BLaER1 (cell line): ENCODE data around the gene NMNAT3.

Source experiments
- H3K27ac ChIP-seq: shearing (Covaris generic); formaldehyde crosslinking; 2 replicates; pipeline ENCODE4 v1.8.1; 2022
- H3K27me3 ChIP-seq: shearing (Covaris generic); formaldehyde crosslinking; 2 replicates; pipeline ENCODE4 v1.8.1; 2022
- H3K36me3 ChIP-seq: shearing (Covaris generic); formaldehyde crosslinking; 2 replicates; pipeline ENCODE4 v1.8.1; 2022
- H3K4me1 ChIP-seq: shearing (Covaris generic); formaldehyde crosslinking; 2 replicates; pipeline ENCODE4 v1.8.1; 2022
- H3K4me2 ChIP-seq: shearing (Covaris generic); formaldehyde crosslinking; 2 replicates; pipeline ENCODE4 v1.8.1; 2022
- H3K4me3 ChIP-seq: shearing (Covaris generic); formaldehyde crosslinking; 2 replicates; pipeline ENCODE4 v1.8.1; 2022
- H3K9ac ChIP-seq: shearing (Covaris generic); formaldehyde crosslinking; 2 replicates; pipeline ENCODE4 v1.8.1; 2022
- H3K9me3 ChIP-seq: shearing (Covaris generic); formaldehyde crosslinking; 2 replicates; pipeline ENCODE4 v1.8.1; 2022
- H4K20me1 ChIP-seq: shearing (Covaris generic); formaldehyde crosslinking; 2 replicates; pipeline ENCODE4 v1.8.1; 2022
- Cebpa-rat ChIP-seq: shearing (Covaris generic); IDR thresholded peaks from 2 replicates; pipeline ENCODE4 v1.8.1; 2022

NMNAT3 gene

GRCh38 chr3:139558351-139559266 is 119.2 kb downstream of the NMNAT3 start:
- H3K36me3 ChIP-seq = no peaks in the 10 kb centered on the region
- H3K27me3 ChIP-seq = no peaks in the 10 kb centered on the region
- H3K9ac ChIP-seq = no peak overlapping the region
- no peak overlapping the region for H3K4me3 ChIP-seq
- H3K9me3 ChIP-seq = no peaks in the 10 kb centered on the region
- TF ChIP-seq Cebpa-rat = no peak
- no peaks in the 10 kb centered on the region for H3K4me1 ChIP-seq
- no peak overlapping the region for H3K27ac ChIP-seq
- no peak overlapping the region for H3K4me2 ChIP-seq
- H4K20me1 ChIP-seq = no peaks in the 10 kb centered on the region

- Histone ChIP-seq H3K27ac (no peak overlapping the region), H3K9ac (no peak overlapping the region), H3K36me3 (no peaks in the 10 kb centered on the region), H3K9me3 (no peaks in the 10 kb centered on the region), H4K20me1 (no peaks in the 10 kb centered on the region), H3K4me1 (no peaks in the 10 kb centered on the region), H3K4me3 (no peak overlapping the region), H3K4me2 (no peak overlapping the region), H3K27me3 (no peaks in the 10 kb centered on the region)
- TF ChIP-seq Cebpa-rat = no peak
Observed at GRCh38 chr3:139557041-139557440, 120.7 kb downstream of the NMNAT3 start.

- Histone ChIP-seq H4K20me1 (no peaks in the 10 kb centered on the region), H3K27ac (no peak overlapping the region), H3K9ac (no peak overlapping the region), H3K27me3 (no peaks in the 10 kb centered on the region), H3K4me1 (no peaks in the 10 kb centered on the region), H3K9me3 (no peaks in the 10 kb centered on the region), H3K36me3 (no peaks in the 10 kb centered on the region), H3K4me2 (no peak overlapping the region), H3K4me3 (no peak overlapping the region)
- no peak for TF ChIP-seq Cebpa-rat
Observed at GRCh38 chr3:139555249-139555648, 122.5 kb downstream of the NMNAT3 start.

GRCh38 chr3:139554628-139555027 is 123.1 kb downstream of the NMNAT3 start:
- H4K20me1 ChIP-seq = no peaks in the 10 kb centered on the region
- TF ChIP-seq Cebpa-rat = no peak
- no peaks in the 10 kb centered on the region for H3K27me3 ChIP-seq
- no peaks in the 10 kb centered on the region for H3K36me3 ChIP-seq
- no peak overlapping the region for H3K27ac ChIP-seq
- no peak overlapping the region for H3K9ac ChIP-seq
- no peaks in the 10 kb centered on the region for H3K4me1 ChIP-seq
- no peak overlapping the region for H3K4me2 ChIP-seq
- H3K9me3 ChIP-seq = no peaks in the 10 kb centered on the region
- no peak overlapping the region for H3K4me3 ChIP-seq

GRCh38 chr3:139552632-139553365 is 125.0 kb downstream of the NMNAT3 start:
- Histone ChIP-seq H3K4me2 (no peak overlapping the region), H3K27me3 (no peaks in the 10 kb centered on the region), H3K4me1 (no peaks in the 10 kb centered on the region), H4K20me1 (no peaks in the 10 kb centered on the region), H3K27ac (no peak overlapping the region), H3K36me3 (no peaks in the 10 kb centered on the region), H3K4me3 (no peak overlapping the region), H3K9me3 (no peaks in the 10 kb centered on the region), H3K9ac (no peak overlapping the region)
- no peak for TF ChIP-seq Cebpa-rat

- no peak for TF ChIP-seq Cebpa-rat
- no peaks in the 10 kb centered on the region for H3K9me3 ChIP-seq
- no peak overlapping the region for H3K4me3 ChIP-seq
- no peaks in the 10 kb centered on the region for H3K27me3 ChIP-seq
- H3K27ac ChIP-seq = no peak overlapping the region
- H3K36me3 ChIP-seq = no peaks in the 10 kb centered on the region
- no peaks in the 10 kb centered on the region for H4K20me1 ChIP-seq
- no peak overlapping the region for H3K4me2 ChIP-seq
- no peaks in the 10 kb centered on the region for H3K4me1 ChIP-seq
- H3K9ac ChIP-seq = no peak overlapping the region
Observed at GRCh38 chr3:139548801-139549200, 129.0 kb downstream of the NMNAT3 start.

- H3K36me3 ChIP-seq = no peaks in the 10 kb centered on the region
- no peaks in the 10 kb centered on the region for H3K4me1 ChIP-seq
- H4K20me1 ChIP-seq = no peaks in the 10 kb centered on the region
- no peak overlapping the region for H3K4me2 ChIP-seq
- no peaks in the 10 kb centered on the region for H3K27me3 ChIP-seq
- H3K27ac ChIP-seq = no peak overlapping the region
- H3K9me3 ChIP-seq = no peaks in the 10 kb centered on the region
- TF ChIP-seq Cebpa-rat = no peak
- no peak overlapping the region for H3K4me3 ChIP-seq
- no peak overlapping the region for H3K9ac ChIP-seq
Observed at GRCh38 chr3:139547666-139548065, 130.1 kb downstream of the NMNAT3 start.

GRCh38 chr3:139546772-139547171 is 131.0 kb downstream of the NMNAT3 start:
- no peaks in the 10 kb centered on the region for H4K20me1 ChIP-seq
- 0 out of 2 replicates have a peak, but pooled peaks cover under 1% of the 10 kb centered on the region for H3K27me3 ChIP-seq
- no peaks in the 10 kb centered on the region for H3K9me3 ChIP-seq
- H3K4me1 ChIP-seq = no peaks in the 10 kb centered on the region
- no peak overlapping the region for H3K27ac ChIP-seq
- H3K9ac ChIP-seq = no peak overlapping the region
- no peak for TF ChIP-seq Cebpa-rat
- H3K4me3 ChIP-seq = no peak overlapping the region
- no peak overlapping the region for H3K4me2 ChIP-seq
- H3K36me3 ChIP-seq = no peaks in the 10 kb centered on the region

- Histone ChIP-seq H3K4me2 (no peak overlapping the region), H3K36me3 (no peaks in the 10 kb centered on the region), H3K9me3 (no peaks in the 10 kb centered on the region), H3K9ac (no peak overlapping the region), H3K27ac (no peak overlapping the region), H3K4me1 (peaks cover 22% of the 10 kb centered on the region), H3K4me3 (no peak overlapping the region), H4K20me1 (no peaks in the 10 kb centered on the region), H3K27me3 (peaks cover 35% of the 10 kb centered on the region)
- TF ChIP-seq Cebpa-rat = no peak
Observed at GRCh38 chr3:139541532-139542288, 136.1 kb downstream of the NMNAT3 start.
